ENCODE results near the gene RAD51D. TPM values are rescaled to one million over a fixed set of nuclear protein-coding genes. Genes with fewer than 3 reads are reported as not detected.

Gene RAD51D
- total RNA-seq, 2 experiments from 2014 or later, result 6.2 to 8.6 TPM

DNA sequence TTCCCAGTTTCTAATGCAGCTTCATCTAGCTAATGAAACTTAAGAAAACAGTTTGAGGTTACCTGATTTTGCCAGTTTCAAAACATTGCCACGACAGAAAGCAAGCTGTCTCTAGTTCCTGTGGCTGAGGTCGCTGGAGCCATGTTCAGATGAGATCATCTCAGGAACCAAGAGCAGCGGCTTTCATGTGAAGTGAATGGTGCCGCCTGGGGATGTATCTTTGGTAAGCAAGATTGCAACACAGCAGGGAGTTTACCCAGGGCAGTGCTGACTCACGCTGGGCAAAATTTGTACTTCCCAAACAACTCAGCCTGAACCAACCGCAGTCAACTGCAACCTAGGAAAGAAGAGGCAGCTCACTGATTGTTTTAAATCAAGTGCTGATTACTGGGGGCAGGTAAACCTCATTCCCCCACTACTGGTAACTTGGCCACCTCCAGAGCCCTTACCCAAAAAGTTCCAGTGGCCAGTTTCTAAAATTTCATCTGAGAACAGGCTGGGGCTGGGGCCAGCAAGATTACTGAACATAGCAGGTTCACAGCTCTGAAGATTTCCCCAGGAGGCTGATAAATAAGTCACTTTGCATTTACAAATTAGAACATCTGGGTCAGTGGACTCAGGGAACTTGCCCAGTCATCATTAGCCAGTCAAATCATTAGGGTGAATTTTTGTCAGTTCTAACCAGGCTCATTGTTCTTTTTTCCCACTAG lies 56.0 kb downstream of the RAD51D start, which contains the start of gene RFFL:
TSS of gene RFFL (minus strand) at position 194 of the 710 bp plus-strand sequence. CDS start 37,154 bp downstream, outside the sequence.
- intact Hi-C loops (cut with DNase I, micrococcal nuclease), result loop anchor here (1.0 to 2.0 kb wide), 7 partner anchors 12 to 65 kb away; no protein-coding TSS in a partner anchor
- Mint-ChIP-seq H3K36me3 (ENCODE audit: low read depth) (peaks cover 58% of the 10 kb centered on the region), H3K9me3 (no peaks in the 10 kb centered on the region), H3K4me1 (ENCODE audit: low read depth) (peaks cover 75% of the 10 kb centered on the region), H3K27ac (peak within 1 kb of the TSS; percentile 88), H3K27me3 (no peaks in the 10 kb centered on the region), H3K4me3 (peak within 1 kb of the TSS; percentile 82)
- peaks cover 40% of the 10 kb centered on the region for H3K4me1 ChIP-seq (ENCODE audit: insufficient read depth, low read length)
- H3K27ac ChIP-seq (ENCODE audit: low read depth in 1 of 2, low read length in 2 of 2), result peak within 1 kb of the TSS; percentile 62 to 63
- CTCF ChIA-PET, result interaction anchor here (0.6 to 2.8 kb wide), 25 partner anchors 8 to 112 kb away, joined by 3 to 28 read pairs (median 5); partner anchors contain the start of genes LIG3 and RAD51D
- no peaks in the 10 kb centered on the region for H3K27me3 ChIP-seq (ENCODE audit: control insufficient read depth in 1 of 2, insufficient read depth in 2 of 2, low read length in 2 of 2)
- peaks cover 12% of the 10 kb centered on the region for H3K36me3 ChIP-seq (ENCODE audit: insufficient read depth, low read length)
- TF ChIP-seq, protein P1, sequence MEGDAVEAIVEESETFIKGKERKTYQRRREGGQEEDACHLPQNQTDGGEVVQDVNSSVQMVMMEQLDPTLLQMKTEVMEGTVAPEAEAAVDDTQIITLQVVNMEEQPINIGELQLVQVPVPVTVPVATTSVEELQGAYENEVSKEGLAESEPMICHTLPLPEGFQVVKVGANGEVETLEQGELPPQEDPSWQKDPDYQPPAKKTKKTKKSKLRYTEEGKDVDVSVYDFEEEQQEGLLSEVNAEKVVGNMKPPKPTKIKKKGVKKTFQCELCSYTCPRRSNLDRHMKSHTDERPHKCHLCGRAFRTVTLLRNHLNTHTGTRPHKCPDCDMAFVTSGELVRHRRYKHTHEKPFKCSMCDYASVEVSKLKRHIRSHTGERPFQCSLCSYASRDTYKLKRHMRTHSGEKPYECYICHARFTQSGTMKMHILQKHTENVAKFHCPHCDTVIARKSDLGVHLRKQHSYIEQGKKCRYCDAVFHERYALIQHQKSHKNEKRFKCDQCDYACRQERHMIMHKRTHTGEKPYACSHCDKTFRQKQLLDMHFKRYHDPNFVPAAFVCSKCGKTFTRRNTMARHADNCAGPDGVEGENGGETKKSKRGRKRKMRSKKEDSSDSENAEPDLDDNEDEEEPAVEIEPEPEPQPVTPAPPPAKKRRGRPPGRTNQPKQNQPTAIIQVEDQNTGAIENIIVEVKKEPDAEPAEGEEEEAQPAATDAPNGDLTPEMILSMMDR (IDR thresholded peaks at IDR 0.05), result peak; percentile 63
- peak; percentile 63 to 97 (median 80) for DNase-seq
- peak within 1 kb of the TSS; percentile 43 for H3K4me3 ChIP-seq (ENCODE audit: low read length)
- H3K9me3 ChIP-seq (ENCODE audit: control insufficient read depth in 1 of 2, insufficient read depth in 1 of 2, low read length in 2 of 2), result no peaks in the 10 kb centered on the region
- ATAC-seq (ENCODE audit: poor library complexity), result peak; percentile 97
- POLR2A ChIA-PET, result interaction anchor here (0.6 to 6.7 kb wide), 21 partner anchors 10 to 745 kb away, joined by 3 to 77 read pairs (median 6); partner anchors contain the start of genes CCT6B, LIG3, TAF15 and ZNF830

DNA sequence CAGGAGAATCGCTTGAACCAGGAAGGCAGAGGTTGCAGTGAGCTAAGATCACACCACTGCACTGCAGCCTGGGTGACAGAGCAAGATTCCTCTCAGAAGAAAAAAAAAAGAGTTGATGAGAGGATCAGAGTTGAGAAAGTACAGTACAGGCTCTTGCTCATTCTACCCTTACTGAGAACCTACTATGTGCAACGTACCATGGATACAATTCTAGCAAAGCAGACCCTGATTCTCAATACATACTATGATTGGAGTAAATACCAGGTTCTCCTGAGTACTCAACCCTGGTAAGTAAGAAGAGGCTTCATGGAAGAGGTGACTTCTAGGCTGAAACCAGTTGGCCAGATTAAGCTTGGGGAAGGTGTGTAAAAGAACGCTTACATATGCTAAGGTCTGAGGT lies 57.4 kb downstream of the RAD51D start:
- peak overlapping the region; percentile 88 for H3K27ac Mint-ChIP-seq
- intact Hi-C loops (cut with DNase I, micrococcal nuclease), result loop anchor here in 1 of 2 experiments (1.0 to 2.0 kb wide), 3 partner anchors 10 to 42 kb away; no protein-coding TSS in a partner anchor
- no peaks in the 10 kb centered on the region for H3K9me3 ChIP-seq (ENCODE audit: control insufficient read depth in 1 of 2, insufficient read depth in 1 of 2, low read length in 2 of 2)
- no peaks in the 10 kb centered on the region for H3K27me3 Mint-ChIP-seq
- H3K36me3 Mint-ChIP-seq (ENCODE audit: low read depth), result peaks cover 60% of the 10 kb centered on the region
- ChIA-PET POLR2A (interaction anchor here (0.6 to 6.7 kb wide), 8 partner anchors 11 to 63 kb away, joined by 3 to 77 read pairs (median 14); no protein-coding TSS in a partner anchor), CTCF (interaction anchor here (1.7 to 2.8 kb wide), 4 partner anchors 11 to 64 kb away, joined by 9 to 28 read pairs (median 12); no protein-coding TSS in a partner anchor)
- no peak for DNase-seq
- H3K4me3 ChIP-seq (ENCODE audit: low read length), result no peak overlapping the region
- H3K36me3 ChIP-seq (ENCODE audit: insufficient read depth, low read length), result peaks cover 6% of the 10 kb centered on the region
- H3K4me3 Mint-ChIP-seq, result peak overlapping the region; percentile 82
- H3K27me3 ChIP-seq (ENCODE audit: control insufficient read depth in 1 of 2, insufficient read depth in 2 of 2, low read length in 2 of 2), result no peaks in the 10 kb centered on the region
- no peak overlapping the region for H3K27ac ChIP-seq (ENCODE audit: low read depth in 1 of 2, low read length in 2 of 2)
- no peaks in the 10 kb centered on the region for H3K9me3 Mint-ChIP-seq
- TF ChIP-seq, protein P1 (IDR thresholded peaks at IDR 0.05), result no peak
- peaks cover 34% of the 10 kb centered on the region for H3K4me1 ChIP-seq (ENCODE audit: insufficient read depth, low read length)
- no peak for ATAC-seq (ENCODE audit: poor library complexity)
- peaks cover 74% of the 10 kb centered on the region for H3K4me1 Mint-ChIP-seq (ENCODE audit: low read depth)

DNA sequence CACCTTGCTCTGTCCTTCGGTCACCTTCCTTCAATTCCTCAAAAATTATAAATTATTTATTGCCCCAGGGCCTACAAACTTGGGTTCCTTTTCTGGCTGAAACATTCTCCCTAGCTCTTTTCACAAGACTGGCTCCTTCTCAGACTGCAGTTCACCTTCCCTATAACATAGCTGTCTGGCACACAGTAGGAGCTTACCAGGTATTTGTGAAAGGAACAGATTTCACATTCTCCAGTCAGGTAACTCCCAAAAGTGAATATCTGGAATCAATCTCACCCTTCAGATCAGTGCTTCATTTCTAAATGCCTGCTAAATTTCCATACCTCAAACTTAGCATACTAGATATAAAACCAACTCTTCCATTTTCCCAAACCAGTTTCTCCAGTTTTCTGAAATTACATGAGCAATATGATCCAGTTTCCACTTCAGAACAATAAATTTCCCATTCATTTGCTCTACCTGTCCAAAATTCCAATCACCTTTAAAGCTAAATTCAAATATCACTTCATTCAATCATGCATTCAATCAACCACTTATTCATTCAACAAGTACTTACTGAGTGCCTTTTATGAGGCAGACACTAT lies 62.2 kb downstream of the RAD51D start:
- H3K4me3 ChIP-seq (ENCODE audit: low read length), result no peak overlapping the region
- CTCF ChIA-PET, result interaction anchor here (2.9 kb wide), 1 partner anchor 32 kb away, joined by 11 read pairs; no protein-coding TSS in a partner anchor

More for the DNA sequence above, 62.2 kb downstream of the RAD51D start:
- no peaks in the 10 kb centered on the region for H3K27me3 ChIP-seq (ENCODE audit: control insufficient read depth in 1 of 2, insufficient read depth in 2 of 2, low read length in 2 of 2)
- peaks cover 4% of the 10 kb centered on the region for H3K36me3 ChIP-seq (ENCODE audit: insufficient read depth, low read length)
- H3K36me3 Mint-ChIP-seq (ENCODE audit: low read depth), result peaks cover 48% of the 10 kb centered on the region
- intact Hi-C loops (cut with DNase I, micrococcal nuclease), result no loop called here
- H3K27me3 Mint-ChIP-seq, result no peaks in the 10 kb centered on the region
- peaks cover 75% of the 10 kb centered on the region for H3K4me1 Mint-ChIP-seq (ENCODE audit: low read depth)
- H3K4me1 ChIP-seq (ENCODE audit: insufficient read depth, low read length), result peaks cover 60% of the 10 kb centered on the region
- no peaks in the 10 kb centered on the region for H3K9me3 Mint-ChIP-seq
- TF ChIP-seq, protein P1 (IDR thresholded peaks at IDR 0.05), result no peak
- ATAC-seq (ENCODE audit: poor library complexity) (no peak), DNase-seq (no peak)
- H3K9me3 ChIP-seq (ENCODE audit: control insufficient read depth in 1 of 2, insufficient read depth in 1 of 2, low read length in 2 of 2), result no peaks in the 10 kb centered on the region
- POLR2A ChIA-PET, result interaction anchor here (1.4 kb wide), 1 partner anchor 35 kb away, joined by 4 read pairs; no protein-coding TSS in a partner anchor
- H3K27ac ChIP-seq (ENCODE audit: low read depth in 1 of 2, low read length in 2 of 2), result peak overlapping the region in 1 of 2 donors; percentile 22
- peak overlapping the region; percentile 85 for H3K27ac Mint-ChIP-seq
- peak overlapping the region; percentile 12 for H3K4me3 Mint-ChIP-seq

All from CD4-positive, alpha-beta T cell (primary cell).